GM12878 (cell line): ENCODE data around the gene ADAMTS18. TPM values are rescaled to one million over a fixed set of nuclear protein-coding genes. Genes with fewer than 3 reads are reported as not detected.

ENCODE experiments used
- ATAC-seq: fragments of 200-7000 bp; cut with Tn5 transposase; 3 replicates; pipeline ENCODE4 v1.9.1; 2020; ENCODE audit warnings: mild to moderate bottlenecking, moderate library complexity
- BruUV-seq: library from RNA; stranded (reverse); fragments of 400-500 nt; replicated peaks from 2 replicates; lab custom pipeline; 2021; lab: Mats Ljungman, UMichigan
- CTCF ChIA-PET: fragments of 300-600 bp; sonication (Branson Sonifier 250); formaldehyde crosslinking; extraction: SDS; loops from one replicate; lab custom pipeline; 2021; ENCODE audit warnings: inconsistent platforms; lab: Yijun Ruan, JAX
- POLR2A ChIA-PET: fragments of 350-600 bp; formaldehyde crosslinking; extraction: SDS; loops from one replicate; lab custom pipeline; 2021; ENCODE audit warnings: inconsistent platforms; lab: Charles Lee
- RAD21 ChIA-PET: fragments of 300-600 bp; sonication (Branson Sonifier 250); formaldehyde crosslinking; loops from one replicate; lab custom pipeline; 2023; ENCODE audit warnings: antibody characterized with exemption; ENCODE audit not compliant: unreplicated experiment; lab: Charles Lee
- SMC1A ChIA-PET: fragments of 300-600 bp; sonication (Branson Sonifier 250); formaldehyde crosslinking; loops from one replicate; lab custom pipeline; 2023; ENCODE audit not compliant: unreplicated experiment, uncharacterized antibody; lab: Charles Lee
- DNase-seq: peaks from one replicate; pipeline ENCODE4 v3.0.0-alpha.2; 2011; ENCODE audit warnings: low read depth, low spot score
- FAIRE-seq: peaks from 3 replicates; lab custom pipeline; 2011; peaks lifted over from hg19 to GRCh38; lab: Jason Lieb, UNC
- H2AFZ ChIP-seq: 2 replicates; pipeline ENCODE4 v1.6.0; 2011; ENCODE audit warnings: low read depth, low read length, control low read depth; ENCODE audit not compliant: control insufficient read depth
- H3K27ac ChIP-seq: 2 replicates; pipeline ENCODE4 v1.5.1; 2011; ENCODE audit warnings: control low read depth; ENCODE audit not compliant: control insufficient read depth, insufficient read depth
- H3K27me3 ChIP-seq, 2 experiments: replicated peaks in 1 of 2; 2 replicates each; pipeline versions ENCODE4 v1.6.0 to v1.6.1; 2011; ENCODE audit warnings: low read length in 1 of 2; ENCODE audit not compliant: control insufficient read depth in 2 of 2, insufficient read depth in 2 of 2
- H3K36me3 ChIP-seq, 2 experiments: 2 replicates each; pipeline ENCODE4 v1.5.1; 2011; ENCODE audit warnings: low read length in 1 of 2; ENCODE audit not compliant: control insufficient read depth in 2 of 2, insufficient read depth in 2 of 2
- H3K4me1 ChIP-seq: 2 replicates; pipeline ENCODE4 v1.6.1; 2011; ENCODE audit warnings: mild to moderate bottlenecking, low read length, moderate library complexity, mixed read lengths; ENCODE audit not compliant: control insufficient read depth, insufficient read depth
- H3K4me2 ChIP-seq: 2 replicates; pipeline ENCODE4 v1.6.0; 2011; ENCODE audit warnings: control low read depth; ENCODE audit not compliant: control insufficient read depth, insufficient read depth
- H3K4me3 ChIP-seq: fragments of 200-600 bp; sonication (generic); 2 replicates; pipeline ENCODE4 v1.5.1; 2016
- H3K79me2 ChIP-seq: 2 replicates; pipeline ENCODE4 v1.6.0; 2011; ENCODE audit warnings: low read length; ENCODE audit not compliant: control insufficient read depth, insufficient read depth
- H3K9ac ChIP-seq: 2 replicates; pipeline ENCODE4 v1.8.0; 2011; ENCODE audit warnings: low read length, control low read depth, mixed read lengths; ENCODE audit not compliant: control insufficient read depth, insufficient read depth
- H3K9me3 ChIP-seq: replicated peaks from 3 replicates; pipeline ENCODE4 v1.5.1; 2011; ENCODE audit warnings: mild to moderate bottlenecking, low read length; ENCODE audit not compliant: control insufficient read depth, insufficient read depth
- H4K20me1 ChIP-seq: 2 replicates; pipeline ENCODE4 v1.6.0; 2011; ENCODE audit not compliant: control insufficient read depth, insufficient read depth
- BHLHE40 ChIP-seq, 2 experiments: fragments of 450-650 bp in 1 of 2; IDR thresholded peaks; 2 replicates each; pipeline ENCODE4 v1.6.1; 2011 to 2017; ENCODE audit warnings: low read depth in 2 of 2, borderline replicate concordance in 1 of 2, improper control_type of control experiment in 1 of 2, low read length in 1 of 2, mild to moderate bottlenecking in 1 of 2
- CEBPB ChIP-seq, 2 experiments: fragments of 150-350 bp in 1 of 2; IDR thresholded peaks; 2 replicates each; pipeline ENCODE4 v1.6.1; 2012 to 2014; ENCODE audit warnings: low read depth in 2 of 2, low read length in 2 of 2, borderline replicate concordance in 1 of 2, inconsistent platforms in 1 of 2
- ETV6 ChIP-seq, 2 experiments: fragments of 450-650 bp in 1 of 2; IDR thresholded peaks in 1 of 2; conservative IDR thresholded peaks in 1 of 2; 2 replicates each; pipeline ENCODE4 v1.6.1; 2014; ENCODE audit warnings: antibody characterized with exemption in 1 of 2, borderline replicate concordance in 1 of 2, low read depth in 1 of 2, mild to moderate bottlenecking in 1 of 2, moderate library complexity in 1 of 2
- GATAD2B ChIP-seq: fragments of 450-650 bp; conservative IDR thresholded peaks from 2 replicates; pipeline ENCODE4 v1.6.1; 2017; ENCODE audit warnings: low read depth, mild to moderate bottlenecking, moderate library complexity
- HDAC6 ChIP-seq: fragments of 200-600 bp; sonication (generic); IDR thresholded peaks from one replicate; pipeline ENCODE4 v1.8.0; 2017; ENCODE audit warnings: antibody characterized with exemption; ENCODE audit not compliant: unreplicated experiment
- IRF4 ChIP-seq: IDR thresholded peaks from 2 replicates; pipeline ENCODE4 v1.6.1; 2011; ENCODE audit warnings: low read depth, low read length
- KDM1A ChIP-seq: fragments of 200-600 bp; sonication (generic); IDR thresholded peaks from 2 replicates; pipeline ENCODE4 v1.6.1; 2016; ENCODE audit warnings: borderline replicate concordance
- MXI1 ChIP-seq: fragments of 150-350 bp; IDR thresholded peaks from 2 replicates; pipeline ENCODE4 v1.6.1; 2011; ENCODE audit warnings: low read depth, mild to moderate bottlenecking, inconsistent platforms, low read length, improper control_type of control experiment
- NR2F1 ChIP-seq: fragments of 450-650 bp; conservative IDR thresholded peaks from 2 replicates; pipeline ENCODE4 v1.6.1; 2017; ENCODE audit warnings: mild to moderate bottlenecking
- POLR2AphosphoS5 ChIP-seq: IDR thresholded peaks from 2 replicates; pipeline ENCODE4 v1.6.1; 2011; ENCODE audit warnings: mild to moderate bottlenecking, low read length, inconsistent platforms
- POU2F2 ChIP-seq: IDR thresholded peaks from 3 replicates; pipeline ENCODE4 v1.6.1; 2011; ENCODE audit warnings: low read depth, mild to moderate bottlenecking, low read length, borderline replicate concordance
- SIN3A ChIP-seq: IDR thresholded peaks from 2 replicates; pipeline ENCODE4 v1.6.1; 2012; ENCODE audit warnings: low read depth, low read length, improper control_type of control experiment
- SPI1 ChIP-seq: IDR thresholded peaks from 2 replicates; pipeline ENCODE4 v1.6.1; 2011; ENCODE audit warnings: low read depth, mild to moderate bottlenecking, low read length, moderate library complexity, borderline replicate concordance; ENCODE audit not compliant: insufficient read depth
- ZNF24 ChIP-seq: fragments of 450-650 bp; IDR thresholded peaks from 2 replicates; pipeline ENCODE4 v1.6.1; 2017; ENCODE audit warnings: antibody characterized with exemption, mild to moderate bottlenecking
- WGBS: methylation state at CpG from one replicate; pipeline ENCODE4 v1.1.6; 2016; ENCODE audit warnings: low lambda C conversion rate; ENCODE audit not compliant: insufficient replicate concordance, insufficient coverage; ENCODE audit errors: missing lambda C conversion rate; 5-methylcytosine and 5-hydroxymethylcytosine counted together
- in situ Hi-C: fragments of 300-500 bp; cut with MboI; formaldehyde crosslinking; loops from 9 replicates; pipeline ENCODE4 v1.14.3; 2018; ENCODE audit warnings: mixed read lengths
- intact Hi-C: fragments of 100-400 bp; cut with micrococcal nuclease; formaldehyde crosslinking; loops from one replicate; pipeline ENCODE4 v1.14.2; 2022; ENCODE audit not compliant: unreplicated experiment
- polyA plus RNA-seq, 11 experiments: library from polyadenylated mRNA; depleted of rRNA in 4 of 11; unstranded in 6 of 11; stranded (reverse) in 5 of 11; fragments of >200 nt; fragmentation: Nextera tagmentation in 4 of 11; fragmentation: Illumina TruSeq in 1 of 11; extraction: Ambion mirVana in 4 of 11; extraction: Trizol in 1 of 11; gene quantifications; 1 replicate in 1 of 11; 2 replicates in 10 of 11; pipeline versions ENCODE4 v1.2.1 to v1.2.3, GENCODE V29; 2011 to 2016; ENCODE audit warnings: inconsistent platforms in 2 of 11, missing spikeins in 2 of 11, low read depth in 1 of 11
- total RNA-seq, 4 experiments: library from RNA; depleted of rRNA in 3 of 4; stranded (reverse); fragments of >200 nt in 3 of 4; fragmentation: Illumina TruSeq in 1 of 4; extraction: Trizol in 1 of 4; gene quantifications; 2 replicates each; pipeline versions ENCODE4 v1.2.1 to v1.2.3, GENCODE V29; 2013 to 2021
- TF ChIP-seq, protein P1 (sequence below): fragments of 450-650 bp; IDR thresholded peaks from 2 replicates; pipeline ENCODE4 v1.6.1; 2017; ENCODE audit warnings: mild to moderate bottlenecking, moderate library complexity
- TF ChIP-seq, protein P2 (sequence below): fragments of 450-650 bp; IDR thresholded peaks from 2 replicates; pipeline ENCODE4 v1.6.1; 2017; ENCODE audit warnings: mild to moderate bottlenecking, low read depth, inconsistent platforms; ENCODE audit not compliant: poor library complexity, severe bottlenecking

Gene ADAMTS18
- total and polyA plus RNA-seq, 10 of the 15 experiments (the other 5 are each of a cell fraction or from before 2014, with no cell fraction given) = not detected

DNA sequence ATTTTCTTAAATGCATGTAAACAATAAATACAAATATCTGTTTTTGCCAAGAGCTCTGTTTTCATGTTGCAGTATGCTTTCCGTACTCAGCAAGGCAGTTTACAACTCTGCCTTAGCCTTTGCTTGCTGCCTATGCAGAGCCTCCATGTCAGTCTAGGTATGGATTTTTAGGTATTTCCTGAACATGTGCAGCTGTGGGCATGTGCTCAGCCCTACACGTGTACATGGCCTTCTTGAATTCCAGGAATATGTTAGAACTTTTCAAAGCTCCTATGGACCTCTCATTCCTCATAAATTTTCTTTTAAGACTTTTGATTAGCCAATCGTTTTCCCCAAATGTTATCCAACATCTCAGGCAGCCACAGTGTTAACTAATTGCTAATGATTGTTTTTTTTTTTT lies 171.9 kb downstream of the ADAMTS18 start:
- TF ChIP-seq MXI1 (no peak), POU2F2 (no peak), ZNF24 (no peak), BHLHE40 (IDR thresholded peaks at IDR 0.05; ENCODE audit: borderline replicate concordance in 1 of 2, low read depth in 2 of 2, low read length in 1 of 2) (no peak), SPI1 (no peak), SIN3A (no peak), CEBPB (IDR thresholded peaks at IDR 0.05; ENCODE audit: borderline replicate concordance in 1 of 2, low read depth in 2 of 2, low read length in 2 of 2) (no peak), HDAC6 (no peak), POLR2AphosphoS5 (no peak), ETV6 (conservative IDR thresholded peaks at IDR 0.05 in 1 of 2, IDR thresholded peaks at IDR 0.05 in 1 of 2; ENCODE audit: borderline replicate concordance in 1 of 2, low read depth in 1 of 2) (no peak), GATAD2B (no peak), NR2F1 (no peak), IRF4 (no peak), KDM1A (no peak)
- TF ChIP-seq, protein P1, sequence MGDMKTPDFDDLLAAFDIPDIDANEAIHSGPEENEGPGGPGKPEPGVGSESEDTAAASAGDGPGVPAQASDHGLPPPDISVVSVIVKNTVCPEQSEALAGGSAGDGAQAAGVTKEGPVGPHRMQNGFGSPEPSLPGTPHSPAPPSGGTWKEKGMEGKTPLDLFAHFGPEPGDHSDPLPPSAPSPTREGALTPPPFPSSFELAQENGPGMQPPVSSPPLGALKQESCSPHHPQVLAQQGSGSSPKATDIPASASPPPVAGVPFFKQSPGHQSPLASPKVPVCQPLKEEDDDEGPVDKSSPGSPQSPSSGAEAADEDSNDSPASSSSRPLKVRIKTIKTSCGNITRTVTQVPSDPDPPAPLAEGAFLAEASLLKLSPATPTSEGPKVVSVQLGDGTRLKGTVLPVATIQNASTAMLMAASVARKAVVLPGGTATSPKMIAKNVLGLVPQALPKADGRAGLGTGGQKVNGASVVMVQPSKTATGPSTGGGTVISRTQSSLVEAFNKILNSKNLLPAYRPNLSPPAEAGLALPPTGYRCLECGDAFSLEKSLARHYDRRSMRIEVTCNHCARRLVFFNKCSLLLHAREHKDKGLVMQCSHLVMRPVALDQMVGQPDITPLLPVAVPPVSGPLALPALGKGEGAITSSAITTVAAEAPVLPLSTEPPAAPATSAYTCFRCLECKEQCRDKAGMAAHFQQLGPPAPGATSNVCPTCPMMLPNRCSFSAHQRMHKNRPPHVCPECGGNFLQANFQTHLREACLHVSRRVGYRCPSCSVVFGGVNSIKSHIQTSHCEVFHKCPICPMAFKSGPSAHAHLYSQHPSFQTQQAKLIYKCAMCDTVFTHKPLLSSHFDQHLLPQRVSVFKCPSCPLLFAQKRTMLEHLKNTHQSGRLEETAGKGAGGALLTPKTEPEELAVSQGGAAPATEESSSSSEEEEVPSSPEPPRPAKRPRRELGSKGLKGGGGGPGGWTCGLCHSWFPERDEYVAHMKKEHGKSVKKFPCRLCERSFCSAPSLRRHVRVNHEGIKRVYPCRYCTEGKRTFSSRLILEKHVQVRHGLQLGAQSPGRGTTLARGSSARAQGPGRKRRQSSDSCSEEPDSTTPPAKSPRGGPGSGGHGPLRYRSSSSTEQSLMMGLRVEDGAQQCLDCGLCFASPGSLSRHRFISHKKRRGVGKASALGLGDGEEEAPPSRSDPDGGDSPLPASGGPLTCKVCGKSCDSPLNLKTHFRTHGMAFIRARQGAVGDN = no peak
- TF ChIP-seq, protein P2, sequence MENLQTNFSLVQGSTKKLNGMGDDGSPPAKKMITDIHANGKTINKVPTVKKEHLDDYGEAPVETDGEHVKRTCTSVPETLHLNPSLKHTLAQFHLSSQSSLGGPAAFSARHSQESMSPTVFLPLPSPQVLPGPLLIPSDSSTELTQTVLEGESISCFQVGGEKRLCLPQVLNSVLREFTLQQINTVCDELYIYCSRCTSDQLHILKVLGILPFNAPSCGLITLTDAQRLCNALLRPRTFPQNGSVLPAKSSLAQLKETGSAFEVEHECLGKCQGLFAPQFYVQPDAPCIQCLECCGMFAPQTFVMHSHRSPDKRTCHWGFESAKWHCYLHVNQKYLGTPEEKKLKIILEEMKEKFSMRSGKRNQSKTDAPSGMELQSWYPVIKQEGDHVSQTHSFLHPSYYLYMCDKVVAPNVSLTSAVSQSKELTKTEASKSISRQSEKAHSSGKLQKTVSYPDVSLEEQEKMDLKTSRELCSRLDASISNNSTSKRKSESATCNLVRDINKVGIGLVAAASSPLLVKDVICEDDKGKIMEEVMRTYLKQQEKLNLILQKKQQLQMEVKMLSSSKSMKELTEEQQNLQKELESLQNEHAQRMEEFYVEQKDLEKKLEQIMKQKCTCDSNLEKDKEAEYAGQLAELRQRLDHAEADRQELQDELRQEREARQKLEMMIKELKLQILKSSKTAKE = no peak
- H4K20me1 ChIP-seq = no peaks in the 10 kb centered on the region
- CTCF ChIA-PET = interaction anchor here (0.7 kb wide), 1 partner anchor 54 kb away, joined by 3 read pairs; no protein-coding TSS in a partner anchor
- no peak for DNase-seq
- intact Hi-C loops = no loop called here
- no peak for ATAC-seq
- no peaks in the 10 kb centered on the region for H3K36me3 ChIP-seq
- no peak overlapping the region for H3K9ac ChIP-seq
- 28% methylated on average over 3 of the region's 3 CpGs for WGBS
- H3K79me2 ChIP-seq = no peaks in the 10 kb centered on the region
- RAD21 ChIA-PET = no interaction called here
- in situ Hi-C loops = no loop called here
- no peak overlapping the region for H3K4me2 ChIP-seq
- no peak overlapping the region for H3K4me3 ChIP-seq
- FAIRE-seq = no peak
- no peaks in the 10 kb centered on the region for H3K9me3 ChIP-seq
- no peak overlapping the region for H3K27ac ChIP-seq
- POLR2A ChIA-PET = interaction anchor here (0.6 kb wide), 1 partner anchor 335 kb away, joined by 3 read pairs; no protein-coding TSS in a partner anchor
- SMC1A ChIA-PET = no interaction called here
- BruUV-seq = no TSS peak
- no peak overlapping the region for H2AFZ ChIP-seq
- no peaks in the 10 kb centered on the region for H3K4me1 ChIP-seq
- H3K27me3 ChIP-seq = no peaks in the 10 kb centered on the region
